ENCODE data around the gene LAYN. TPM values are rescaled to one million over a fixed set of nuclear protein-coding genes. Genes with fewer than 3 reads are reported as not detected.

The LAYN gene
- polyA plus RNA-seq, 1 of the 3 experiments (the other 2 are of a cell fraction) = 366 TPM

GRCh38 chr11:111539426-111540113 is 950 bp upstream of the LAYN start:
- H3K9me2 ChIP-seq = no peaks in the 10 kb centered on the region
- H3K9me3 ChIP-seq = no peaks in the 10 kb centered on the region
- 90% methylated on average over 9 of the region's 9 CpGs for WGBS (ENCODE audit: low lambda C conversion rate)
- H3K36me3 ChIP-seq (replicated peaks in 1 of 2; ENCODE audit: control insufficient read depth in 1 of 2, insufficient read depth in 2 of 2, low read length in 1 of 2) = peaks cover 17 to 30% of the 10 kb centered on the region in 2 experiments
- H3K27me3 ChIP-seq (ENCODE audit: insufficient read depth) = no peaks in the 10 kb centered on the region
- peaks cover 12% of the 10 kb centered on the region for H4K20me1 ChIP-seq (ENCODE audit: insufficient read depth)
- CTCF ChIA-PET = interaction anchor here (0.9 to 1.4 kb wide), 5 partner anchors 23 to 237 kb away, joined by 3 read pairs; no protein-coding TSS in a partner anchor
- no peak for DNase-seq
- no peak overlapping the region; the same call in 1 of the 2 replicates for H2AFZ ChIP-seq (ENCODE audit: low read depth)
- H3K79me2 ChIP-seq (ENCODE audit: insufficient read depth) = peaks cover 55% of the 10 kb centered on the region
- H3K4me1 ChIP-seq (ENCODE audit: control insufficient read depth in 1 of 2, insufficient read depth in 2 of 2, low read depth in 1 of 2, low read length in 1 of 2) = peaks cover 13 to 34% of the 10 kb centered on the region in 2 experiments; a peak in 3 of 4 replicates
- TF ChIP-seq MAX (IDR thresholded peaks at IDR 0.05; ENCODE audit: low read depth) = no peak
- 0 out of 2 replicates have a peak, but pooled peaks have one; percentile 13 for TF ChIP-seq POLR2AphosphoS5 (IDR thresholded peaks at IDR 0.05; ENCODE audit: low read depth, low read length)
- peak overlapping the region; percentile 98 for H3K9ac ChIP-seq
- H3F3A ChIP-seq (replicated peaks; ENCODE audit: insufficient read depth) = peaks cover 11% of the 10 kb centered on the region
- H3K4me3 ChIP-seq (ENCODE audit: low read depth in 2 of 2, low read length in 1 of 2) = peak overlapping the region; percentile 80 to 82; a peak in 3 of 4 replicates
- POLR2A ChIA-PET = no interaction called here
- peak overlapping the region; percentile 94 for H3K4me2 ChIP-seq
- peak overlapping the region; percentile 81 to 95 for H3K27ac ChIP-seq (ENCODE audit: low read depth in 2 of 2, low read length in 1 of 2)

GRCh38 chr11:111540937-111541253 is 375 bp downstream of the LAYN start:
- Histone ChIP-seq H3K27me3 (ENCODE audit: insufficient read depth) (no peaks in the 10 kb centered on the region), H3K4me3 (ENCODE audit: low read depth in 2 of 2, low read length in 1 of 2) (peak overlapping the region; percentile 80 to 82), H3K4me1 (ENCODE audit: control insufficient read depth in 1 of 2, insufficient read depth in 2 of 2, low read depth in 1 of 2, low read length in 1 of 2) (peaks cover 12 to 34% of the 10 kb centered on the region in 2 experiments; a peak in 3 of 4 replicates), H3K27ac (ENCODE audit: low read depth in 2 of 2, low read length in 1 of 2) (peak overlapping the region; percentile 81 to 95), H4K20me1 (ENCODE audit: insufficient read depth) (peaks cover 12% of the 10 kb centered on the region), H3K9ac (peak overlapping the region; percentile 98), H3K9me2 (no peaks in the 10 kb centered on the region), H3K79me2 (ENCODE audit: insufficient read depth) (peaks cover 67% of the 10 kb centered on the region), H3K36me3 (replicated peaks in 1 of 2; ENCODE audit: control insufficient read depth in 1 of 2, insufficient read depth in 2 of 2, low read length in 1 of 2) (peaks cover 31 to 41% of the 10 kb centered on the region in 2 experiments), H2AFZ (ENCODE audit: low read depth) (0 out of 2 replicates have a peak overlapping the region, but pooled peaks have one; percentile 7), H3F3A (replicated peaks; ENCODE audit: insufficient read depth) (peaks cover 11% of the 10 kb centered on the region), H3K9me3 (no peaks in the 10 kb centered on the region), H3K4me2 (peak overlapping the region; percentile 94)
- DNase-seq = no peak
- 0% methylated on average over 12 of the region's 22 CpGs for WGBS (ENCODE audit: low lambda C conversion rate)
- ChIA-PET CTCF (interaction anchor here (1.0 to 2.1 kb wide), 3 partner anchors 19 to 291 kb away, joined by 3 to 6 read pairs (median 3); no protein-coding TSS in a partner anchor), POLR2A (no interaction called here)
- TF ChIP-seq EZH2phosphoT487 (IDR thresholded peaks at IDR 0.05; ENCODE audit: borderline replicate concordance, low read depth) = no peak
- TF ChIP-seq IRF3 (IDR thresholded peaks at IDR 0.05; ENCODE audit: low read depth, low read length) = no peak
- no peak for TF ChIP-seq RAD21 (IDR thresholded peaks at IDR 0.05; ENCODE audit: low read length)
- TF ChIP-seq FOXM1 (IDR thresholded peaks at IDR 0.05; ENCODE audit: low read depth) = no peak
- TF ChIP-seq GABPA (IDR thresholded peaks at IDR 0.05; ENCODE audit: low read depth) = no peak
- no peak for TF ChIP-seq ELF1 (IDR thresholded peaks at IDR 0.05)
- no peak for TF ChIP-seq USF1 (IDR thresholded peaks at IDR 0.05; ENCODE audit: borderline replicate concordance, low read depth)
- TF ChIP-seq MXI1 (IDR thresholded peaks at IDR 0.05; ENCODE audit: low read depth, low read length) = no peak
- TF ChIP-seq CTCF (IDR thresholded peaks at IDR 0.05) = no peak
- TF ChIP-seq CHD2 (IDR thresholded peaks at IDR 0.05; ENCODE audit: low read length, partially characterized antibody) = no peak
- TF ChIP-seq SIN3A (IDR thresholded peaks at IDR 0.05; ENCODE audit: borderline replicate concordance, low read depth, low read length) = no peak
- TF ChIP-seq FOXJ3 (CRISPR knock-in tag; IDR thresholded peaks at IDR 0.05) = no peak
- TF ChIP-seq GATA2 (CRISPR knock-in tag; IDR thresholded peaks at IDR 0.05) = no peak
- no peak for TF ChIP-seq RCOR1 (IDR thresholded peaks at IDR 0.05; ENCODE audit: low read length)
